Kidney (tissue), 14 donors: ENCODE results near the gene PPP1R37. TPM values are rescaled to one million over a fixed set of nuclear protein-coding genes. Genes with fewer than 3 reads are reported as not detected.

ENCODE experiments used
- DNase-seq, 5 donors: peaks; one replicate each; pipeline ENCODE4 v3.0.0-alpha.2; 2013 to 2020
- FAIRE-seq: peaks from 2 replicates; lab custom pipeline; 2012; peaks lifted over from hg19 to GRCh38; lab: Jason Lieb, UNC
- H3K27ac ChIP-seq, 2 donors: one replicate each; pipeline ENCODE4 v1.7.0; 2013; ENCODE audit warnings: low read depth in 2 of 2, low read length in 2 of 2, inconsistent platforms in 1 of 2
- H3K27me3 ChIP-seq: one replicate; pipeline ENCODE4 v1.7.1; 2013; ENCODE audit warnings: low read length, inconsistent platforms; ENCODE audit not compliant: control insufficient read depth, insufficient read depth
- H3K36me3 ChIP-seq, 3 donors: one replicate each; pipeline versions ENCODE4 v1.7.0 to v1.7.1; 2013; ENCODE audit warnings: low read length in 3 of 3, control low read depth in 1 of 3, inconsistent platforms in 1 of 3; ENCODE audit not compliant: insufficient read depth in 3 of 3, control insufficient read depth in 2 of 3
- H3K4me1 ChIP-seq, 3 donors: one replicate each; pipeline versions ENCODE4 v1.7.0 to v1.7.1; 2013; ENCODE audit warnings: low read length in 3 of 3, inconsistent platforms in 1 of 3, low read depth in 1 of 3; ENCODE audit not compliant: control insufficient read depth in 2 of 3, insufficient read depth in 2 of 3
- H3K4me3 ChIP-seq, 3 donors: one replicate each; pipeline versions ENCODE4 v1.7.0 to v1.8.1; 2013; ENCODE audit warnings: low read length in 3 of 3, control low read depth in 1 of 3, inconsistent platforms in 1 of 3
- H3K9ac ChIP-seq, 3 donors: one replicate each; pipeline versions ENCODE4 v1.7.0 to v1.7.1; 2013; ENCODE audit warnings: low read length in 3 of 3, control low read depth in 1 of 3, inconsistent platforms in 1 of 3
- H3K9me3 ChIP-seq, 3 donors: one replicate each; pipeline versions ENCODE4 v1.7.0 to v1.7.1; 2013; ENCODE audit warnings: low read length in 3 of 3, control low read depth in 1 of 3, inconsistent platforms in 1 of 3; ENCODE audit not compliant: control insufficient read depth in 2 of 3, insufficient read depth in 1 of 3
- CTCF ChIP-seq: IDR thresholded peaks from 3 replicates; pipeline ENCODE4 v1.5.1; 2012; ENCODE audit warnings: mild to moderate bottlenecking, moderate library complexity, borderline replicate concordance; ENCODE audit not compliant: insufficient read depth; ENCODE audit errors: extremely low read depth
- intact Hi-C: fragments of 100-400 bp; cut with DNase I; formaldehyde crosslinking; loops from one replicate; pipeline ENCODE4 v1.11.1; 2022
- polyA plus RNA-seq: library from polyadenylated mRNA; stranded (reverse); fragments of 350-450 nt; fragmentation: Illumina TruSeq; extraction: RNeasy Lipid Tissue Mini Kit (QIAGEN cat#74804); gene quantifications from one replicate; pipeline ENCODE4 v1.2.3, GENCODE V29; 2014; ENCODE audit warnings: low read depth, low replicate concordance; ENCODE audit not compliant: insufficient read depth
- total RNA-seq: library from RNA; stranded (reverse); fragmentation: NEBNext Ultra II Directional; extraction: Animal tissue kit (Norgen Biotek cat#: 25700); gene quantifications from one replicate; pipeline ENCODE4 v1.2.1, GENCODE V29; 2021
- donor health status: control.
- donor health status: control.
- donor health status: control.
- donor health status: control.
- donor health status: control.
- donor health status: DM: yes; HTN: yes; CAD: no.
- donor health status: Normal renal cell carcinoma (clear cell type).

Gene PPP1R37
- total and polyA plus RNA-seq, 2 donors from 2014 or later, result 21.6 to 33.0 TPM

- DNase-seq, result peak in 1 of 5 donors; percentile 53
- no peak overlapping the region for H3K4me3 ChIP-seq
- no peak for TF ChIP-seq CTCF
- H3K9me3 ChIP-seq, result no peaks in the 10 kb centered on the region
- intact Hi-C loops, result no loop called here
- H3K27me3 ChIP-seq, result no peaks in the 10 kb centered on the region
- H3K9ac ChIP-seq, result no peak overlapping the region
- no peak for FAIRE-seq
- no peak overlapping the region for H3K27ac ChIP-seq
- no peaks in the 10 kb centered on the region for H3K36me3 ChIP-seq
- peaks cover 0 to 2% (median 0%) of the 10 kb centered on the region in 3 donors for H3K4me1 ChIP-seq
Measured at GRCh38 chr19:45162608-45163143, 69.7 kb downstream of the PPP1R37 start.

GRCh38 chr19:45163156-45163555 is 70.2 kb downstream of the PPP1R37 start:
- Histone ChIP-seq H3K27ac (no peak overlapping the region), H3K4me3 (no peak overlapping the region), H3K27me3 (no peaks in the 10 kb centered on the region), H3K4me1 (peaks cover 0 to 2% (median 0%) of the 10 kb centered on the region in 3 donors), H3K9me3 (no peaks in the 10 kb centered on the region), H3K9ac (no peak overlapping the region), H3K36me3 (no peaks in the 10 kb centered on the region)
- TF ChIP-seq CTCF, result no peak
- intact Hi-C loops, result no loop called here
- FAIRE-seq (no peak), DNase-seq (peak in 1 of 5 donors; percentile 53)

GRCh38 chr19:45163751-45164460 is 70.9 kb downstream of the PPP1R37 start:
- Histone ChIP-seq H3K9me3 (no peaks in the 10 kb centered on the region), H3K27me3 (no peaks in the 10 kb centered on the region), H3K4me3 (no peak overlapping the region), H3K27ac (no peak overlapping the region), H3K9ac (no peak overlapping the region), H3K4me1 (peaks cover 0 to 2% (median 0%) of the 10 kb centered on the region in 3 donors), H3K36me3 (no peaks in the 10 kb centered on the region)
- FAIRE-seq, result no peak
- peak in 2 of 5 donors; percentile 50 to 57 for DNase-seq
- intact Hi-C loops, result no loop called here
- TF ChIP-seq CTCF, result no peak
